ENCODE measurements around the gene MAD2L2. TPM values are rescaled to one million over a fixed set of nuclear protein-coding genes. Genes with fewer than 3 reads are reported as not detected.

The MAD2L2 gene
- total RNA-seq, 1 donor from 2014 or later: 30.1 TPM

DNA sequence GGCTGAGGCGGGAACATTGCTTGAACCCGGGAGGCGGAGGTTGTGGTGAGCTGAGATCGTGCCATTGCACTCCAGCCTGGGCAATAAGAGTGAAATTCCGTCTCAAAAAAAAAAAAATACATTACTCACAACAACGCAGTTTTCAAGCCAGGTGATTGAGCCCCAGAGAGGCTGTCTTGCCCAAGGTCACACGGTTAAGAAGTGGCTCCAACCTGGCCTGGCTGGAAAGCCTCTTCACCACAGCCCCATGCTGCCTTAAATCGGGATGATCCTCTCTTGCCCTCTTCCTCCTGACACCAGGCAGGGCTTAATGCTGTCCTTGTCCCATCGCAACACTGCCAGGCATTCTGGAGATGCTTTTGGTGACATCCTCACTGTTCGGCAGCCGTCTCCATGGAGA lies 32.1 kb upstream of the MAD2L2 start:
- H3K36me3 Mint-ChIP-seq (ENCODE audit: low read depth, unreplicated experiment): no peaks in the 10 kb centered on the region
- no peak overlapping the region for H3K27ac ChIP-seq (ENCODE audit: low read depth, low read length)
- no peak overlapping the region for H3K27ac Mint-ChIP-seq (ENCODE audit: unreplicated experiment)
- H3K27me3 ChIP-seq (ENCODE audit: insufficient read depth, low read length): no peaks in the 10 kb centered on the region
- H2AFZ ChIP-seq (ENCODE audit: low read depth, low read length): no peak overlapping the region
- H3K9ac ChIP-seq (ENCODE audit: low read length): no peak overlapping the region
- DNase-seq (ENCODE audit: low read depth) (no peak), FAIRE-seq (no peak)
- peaks cover 31% of the 10 kb centered on the region for H3K27me3 Mint-ChIP-seq (ENCODE audit: low read depth, unreplicated experiment)
- no peaks in the 10 kb centered on the region for H3K4me1 Mint-ChIP-seq (ENCODE audit: low read depth, unreplicated experiment)
- H3K4me2 ChIP-seq (ENCODE audit: low read length): no peak overlapping the region
- H3K4me3 ChIP-seq (ENCODE audit: insufficient read depth, low read depth, low read length): no peak overlapping the region
- no peak for TF ChIP-seq EZH2 (IDR thresholded peaks at IDR 0.05; ENCODE audit: insufficient read depth, low read length)
- TF ChIP-seq, protein P1, sequence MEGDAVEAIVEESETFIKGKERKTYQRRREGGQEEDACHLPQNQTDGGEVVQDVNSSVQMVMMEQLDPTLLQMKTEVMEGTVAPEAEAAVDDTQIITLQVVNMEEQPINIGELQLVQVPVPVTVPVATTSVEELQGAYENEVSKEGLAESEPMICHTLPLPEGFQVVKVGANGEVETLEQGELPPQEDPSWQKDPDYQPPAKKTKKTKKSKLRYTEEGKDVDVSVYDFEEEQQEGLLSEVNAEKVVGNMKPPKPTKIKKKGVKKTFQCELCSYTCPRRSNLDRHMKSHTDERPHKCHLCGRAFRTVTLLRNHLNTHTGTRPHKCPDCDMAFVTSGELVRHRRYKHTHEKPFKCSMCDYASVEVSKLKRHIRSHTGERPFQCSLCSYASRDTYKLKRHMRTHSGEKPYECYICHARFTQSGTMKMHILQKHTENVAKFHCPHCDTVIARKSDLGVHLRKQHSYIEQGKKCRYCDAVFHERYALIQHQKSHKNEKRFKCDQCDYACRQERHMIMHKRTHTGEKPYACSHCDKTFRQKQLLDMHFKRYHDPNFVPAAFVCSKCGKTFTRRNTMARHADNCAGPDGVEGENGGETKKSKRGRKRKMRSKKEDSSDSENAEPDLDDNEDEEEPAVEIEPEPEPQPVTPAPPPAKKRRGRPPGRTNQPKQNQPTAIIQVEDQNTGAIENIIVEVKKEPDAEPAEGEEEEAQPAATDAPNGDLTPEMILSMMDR (IDR thresholded peaks at IDR 0.05; ENCODE audit: insufficient read depth, low read depth, low read length): no peak
- H3K4me3 Mint-ChIP-seq (ENCODE audit: unreplicated experiment): no peak overlapping the region
- H3K9me3 ChIP-seq (ENCODE audit: insufficient read depth, low read depth, low read length): no peaks in the 10 kb centered on the region
- no peaks in the 10 kb centered on the region for H3K36me3 ChIP-seq (ENCODE audit: insufficient read depth, low read length)
- H3K79me2 ChIP-seq (ENCODE audit: insufficient read depth, low read length): no peaks in the 10 kb centered on the region
- no peaks in the 10 kb centered on the region for H3K9me3 Mint-ChIP-seq (ENCODE audit: unreplicated experiment)
- no peaks in the 10 kb centered on the region for H3K4me1 ChIP-seq (ENCODE audit: insufficient read depth, low read length)
- no peaks in the 10 kb centered on the region for H4K20me1 ChIP-seq (ENCODE audit: insufficient read depth, low read length)

DNA sequence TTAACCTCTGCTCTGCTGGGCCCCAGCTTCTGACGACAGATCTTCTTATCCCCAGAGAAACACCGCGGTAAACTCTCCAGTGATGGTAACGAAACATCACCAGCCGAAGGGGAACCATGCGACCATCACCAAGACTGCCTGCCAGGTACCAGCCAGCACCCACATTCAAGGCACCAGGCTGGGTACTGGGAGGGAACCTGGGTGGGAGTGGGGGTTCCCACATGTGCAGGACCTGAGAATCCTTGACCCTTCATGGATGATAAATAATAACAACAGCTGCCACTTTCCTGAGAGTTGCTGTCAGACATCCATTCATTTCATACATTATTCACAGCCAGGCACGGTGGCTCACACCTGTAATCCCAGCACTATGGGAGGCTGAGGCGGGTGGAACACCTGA lies 31.3 kb upstream of the MAD2L2 start:
- H3K36me3 Mint-ChIP-seq (ENCODE audit: low read depth, unreplicated experiment): no peaks in the 10 kb centered on the region
- no peak for DNase-seq (ENCODE audit: low read depth)

DNA sequence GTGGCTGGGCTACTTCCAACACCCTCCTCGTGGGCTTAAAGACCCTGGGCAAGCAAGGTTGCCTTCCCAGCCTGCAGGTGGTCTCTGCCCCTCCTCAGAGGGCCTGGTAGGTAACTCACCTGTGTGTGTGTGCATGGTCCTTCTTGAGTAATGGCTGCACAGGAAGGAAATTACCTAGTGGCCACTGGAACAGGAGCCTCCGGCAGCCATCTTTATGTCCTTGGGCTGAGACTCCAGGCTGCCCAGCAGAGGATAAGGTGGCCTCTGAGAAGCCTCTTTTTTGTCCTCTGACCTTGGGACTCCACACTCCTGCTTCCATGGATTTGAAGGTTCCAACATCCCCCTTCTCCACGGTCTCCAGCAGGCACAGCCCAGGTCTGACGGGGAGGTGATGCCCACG lies 30.5 kb upstream of the MAD2L2 start:
- TF ChIP-seq, protein P1 (IDR thresholded peaks at IDR 0.05; ENCODE audit: insufficient read depth, low read depth, low read length): no peak
- no peak for TF ChIP-seq EZH2 (IDR thresholded peaks at IDR 0.05; ENCODE audit: insufficient read depth, low read length)
- Mint-ChIP-seq H3K27me3 (ENCODE audit: low read depth, unreplicated experiment) (peaks cover 43% of the 10 kb centered on the region), H3K27ac (ENCODE audit: unreplicated experiment) (no peak overlapping the region), H3K4me3 (ENCODE audit: unreplicated experiment) (no peak overlapping the region), H3K4me1 (ENCODE audit: low read depth, unreplicated experiment) (no peaks in the 10 kb centered on the region), H3K9me3 (ENCODE audit: unreplicated experiment) (no peaks in the 10 kb centered on the region), H3K36me3 (ENCODE audit: low read depth, unreplicated experiment) (no peaks in the 10 kb centered on the region)
- H3K79me2 ChIP-seq (ENCODE audit: insufficient read depth, low read length): no peaks in the 10 kb centered on the region
- H3K4me1 ChIP-seq (ENCODE audit: insufficient read depth, low read length): no peaks in the 10 kb centered on the region
- no peak overlapping the region for H3K9ac ChIP-seq (ENCODE audit: low read length)
- H3K27ac ChIP-seq (ENCODE audit: low read depth, low read length): no peak overlapping the region
- H4K20me1 ChIP-seq (ENCODE audit: insufficient read depth, low read length): no peaks in the 10 kb centered on the region
- FAIRE-seq (no peak), DNase-seq (ENCODE audit: low read depth) (no peak)
- no peaks in the 10 kb centered on the region for H3K9me3 ChIP-seq (ENCODE audit: insufficient read depth, low read depth, low read length)
- H2AFZ ChIP-seq (ENCODE audit: low read depth, low read length): no peak overlapping the region
- H3K4me3 ChIP-seq (ENCODE audit: insufficient read depth, low read depth, low read length): no peak overlapping the region
- H3K4me2 ChIP-seq (ENCODE audit: low read length): no peak overlapping the region
- no peaks in the 10 kb centered on the region for H3K27me3 ChIP-seq (ENCODE audit: insufficient read depth, low read length)
- no peaks in the 10 kb centered on the region for H3K36me3 ChIP-seq (ENCODE audit: insufficient read depth, low read length)

More for the DNA sequence above, 31.3 kb upstream of the MAD2L2 start:
- Histone ChIP-seq H3K4me1 (ENCODE audit: insufficient read depth, low read length) (no peaks in the 10 kb centered on the region), H3K9ac (ENCODE audit: low read length) (no peak overlapping the region), H2AFZ (ENCODE audit: low read depth, low read length) (no peak overlapping the region), H3K4me2 (ENCODE audit: low read length) (no peak overlapping the region), H3K4me3 (ENCODE audit: insufficient read depth, low read depth, low read length) (no peak overlapping the region), H4K20me1 (ENCODE audit: insufficient read depth, low read length) (no peaks in the 10 kb centered on the region), H3K36me3 (ENCODE audit: insufficient read depth, low read length) (no peaks in the 10 kb centered on the region), H3K9me3 (ENCODE audit: insufficient read depth, low read depth, low read length) (no peaks in the 10 kb centered on the region), H3K27me3 (ENCODE audit: insufficient read depth, low read length) (no peaks in the 10 kb centered on the region), H3K27ac (ENCODE audit: low read depth, low read length) (no peak overlapping the region), H3K79me2 (ENCODE audit: insufficient read depth, low read length) (no peaks in the 10 kb centered on the region)
- no peak for FAIRE-seq
- peaks cover 38% of the 10 kb centered on the region for H3K27me3 Mint-ChIP-seq (ENCODE audit: low read depth, unreplicated experiment)
- H3K27ac Mint-ChIP-seq (ENCODE audit: unreplicated experiment): no peak overlapping the region
- no peak overlapping the region for H3K4me3 Mint-ChIP-seq (ENCODE audit: unreplicated experiment)
- no peaks in the 10 kb centered on the region for H3K9me3 Mint-ChIP-seq (ENCODE audit: unreplicated experiment)
- TF ChIP-seq, protein P1 (IDR thresholded peaks at IDR 0.05; ENCODE audit: insufficient read depth, low read depth, low read length): no peak
- TF ChIP-seq EZH2 (IDR thresholded peaks at IDR 0.05; ENCODE audit: insufficient read depth, low read length): no peak
- H3K4me1 Mint-ChIP-seq (ENCODE audit: low read depth, unreplicated experiment): no peaks in the 10 kb centered on the region
